Neutrophil (primary cell): ENCODE measurements around the gene CXCR3.

Experiments used
- H3K27ac ChIP-seq: fragments of 200-600 bp; sonication (generic); 2 replicates; pipeline ENCODE4 v1.5.1; 2016; ENCODE audit warnings: mild to moderate bottlenecking, moderate library complexity
- H3K27me3 ChIP-seq: fragments of 200-600 bp; sonication (generic); 2 replicates; pipeline ENCODE4 v1.6.0; 2016; ENCODE audit warnings: mild to moderate bottlenecking
- H3K36me3 ChIP-seq: fragments of 200-600 bp; sonication (generic); 2 replicates; pipeline ENCODE4 v1.5.1; 2017
- H3K4me1 ChIP-seq, 2 experiments: fragments of 200-600 bp in 1 of 2; sonication (generic) in 1 of 2; 1 replicate in 1 of 2; 2 replicates in 1 of 2; pipeline versions ENCODE4 v1.5.1 to v1.6.1; 2013 to 2016; ENCODE audit warnings: low read depth in 1 of 2, low read length in 1 of 2, mild to moderate bottlenecking in 1 of 2, moderate library complexity in 1 of 2; ENCODE audit not compliant: control insufficient read depth in 1 of 2, insufficient read depth in 1 of 2
- H3K4me3 ChIP-seq, 2 experiments: fragments of 200-600 bp in 1 of 2; sonication (generic) in 1 of 2; 1 replicate in 1 of 2; 2 replicates in 1 of 2; pipeline ENCODE4 v1.5.1; 2013 to 2016; ENCODE audit warnings: low read depth in 1 of 2, low read length in 1 of 2, mild to moderate bottlenecking in 1 of 2, moderate library complexity in 1 of 2
- H3K9me3 ChIP-seq: fragments of 200-600 bp; sonication (generic); 2 replicates; pipeline ENCODE4 v1.5.1; 2016
- TF ChIP-seq, protein P1 (sequence below): fragments of 200-600 bp; sonication (generic); IDR thresholded peaks from 2 replicates; pipeline ENCODE4 v1.5.1; 2016; ENCODE audit warnings: antibody characterized with exemption

Gene CXCR3

DNA sequence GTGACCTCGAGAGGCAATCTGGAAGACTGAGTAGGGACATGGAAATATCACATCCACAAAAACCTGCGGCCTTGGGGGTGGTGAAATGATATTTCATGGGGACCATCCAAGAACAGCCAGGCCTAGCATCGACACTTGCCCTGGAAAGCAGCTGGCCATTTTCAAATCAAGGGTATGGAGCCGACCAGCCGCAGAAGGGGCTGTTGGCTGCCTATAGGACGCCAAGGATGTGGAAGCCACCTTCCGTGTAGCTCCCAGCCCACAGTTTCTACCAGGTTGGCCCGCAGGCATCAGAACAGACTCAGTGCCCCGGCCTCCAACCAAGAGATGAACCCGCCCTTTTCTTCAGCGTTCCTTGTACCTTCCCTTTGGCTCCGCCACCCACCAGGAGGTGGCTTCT, 43.6 kb upstream of the CXCR3 start:
- Histone ChIP-seq H3K27ac (no peak overlapping the region), H3K27me3 (no peaks in the 10 kb centered on the region), H3K9me3 (no peaks in the 10 kb centered on the region), H3K4me1 (no peaks in the 10 kb centered on the region), H3K36me3 (no peaks in the 10 kb centered on the region), H3K4me3 (no peak overlapping the region)
- TF ChIP-seq, protein P1, sequence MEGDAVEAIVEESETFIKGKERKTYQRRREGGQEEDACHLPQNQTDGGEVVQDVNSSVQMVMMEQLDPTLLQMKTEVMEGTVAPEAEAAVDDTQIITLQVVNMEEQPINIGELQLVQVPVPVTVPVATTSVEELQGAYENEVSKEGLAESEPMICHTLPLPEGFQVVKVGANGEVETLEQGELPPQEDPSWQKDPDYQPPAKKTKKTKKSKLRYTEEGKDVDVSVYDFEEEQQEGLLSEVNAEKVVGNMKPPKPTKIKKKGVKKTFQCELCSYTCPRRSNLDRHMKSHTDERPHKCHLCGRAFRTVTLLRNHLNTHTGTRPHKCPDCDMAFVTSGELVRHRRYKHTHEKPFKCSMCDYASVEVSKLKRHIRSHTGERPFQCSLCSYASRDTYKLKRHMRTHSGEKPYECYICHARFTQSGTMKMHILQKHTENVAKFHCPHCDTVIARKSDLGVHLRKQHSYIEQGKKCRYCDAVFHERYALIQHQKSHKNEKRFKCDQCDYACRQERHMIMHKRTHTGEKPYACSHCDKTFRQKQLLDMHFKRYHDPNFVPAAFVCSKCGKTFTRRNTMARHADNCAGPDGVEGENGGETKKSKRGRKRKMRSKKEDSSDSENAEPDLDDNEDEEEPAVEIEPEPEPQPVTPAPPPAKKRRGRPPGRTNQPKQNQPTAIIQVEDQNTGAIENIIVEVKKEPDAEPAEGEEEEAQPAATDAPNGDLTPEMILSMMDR, result no peak

DNA sequence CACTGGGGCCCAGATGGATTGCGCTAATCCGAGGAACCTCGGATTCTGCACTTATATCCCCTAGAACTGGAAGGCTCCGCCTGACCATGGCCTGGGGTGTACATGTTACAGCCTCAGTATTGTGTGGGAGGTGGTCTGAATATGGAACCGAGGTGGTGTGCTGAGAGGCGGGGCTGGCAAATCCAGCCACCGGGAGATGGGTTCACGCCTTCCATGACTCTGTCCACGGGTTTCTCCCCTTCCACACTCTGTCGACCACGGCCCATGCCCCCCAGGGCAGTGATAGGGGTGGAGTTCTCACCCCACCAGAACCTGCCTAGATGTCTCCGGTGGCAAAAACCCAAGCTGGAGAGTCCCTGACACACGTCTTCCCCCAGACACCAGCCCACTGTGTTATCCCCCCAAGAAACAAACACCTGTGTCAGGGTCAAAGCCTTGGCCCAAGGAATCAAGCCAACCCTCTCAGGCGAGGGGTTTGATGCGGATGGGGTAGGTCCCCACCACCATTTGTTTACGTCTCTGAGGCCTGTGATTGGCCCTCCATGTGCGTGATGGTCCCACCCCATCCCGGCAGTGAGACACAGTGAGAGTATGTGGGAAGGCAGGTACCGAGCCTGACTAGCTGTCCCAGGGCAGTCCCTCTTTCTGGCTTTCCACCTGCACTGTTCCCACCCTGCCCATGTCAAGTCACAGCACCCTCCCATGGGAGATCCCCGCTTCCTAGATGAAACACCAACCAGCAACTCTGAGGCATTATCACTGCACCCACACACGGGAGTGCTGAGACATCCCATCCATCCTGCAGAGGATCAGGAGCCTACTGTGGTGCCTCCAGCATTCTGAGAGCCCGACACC, 42.5 kb upstream of the CXCR3 start:
- Histone ChIP-seq H3K27ac (no peak overlapping the region), H3K4me1 (no peaks in the 10 kb centered on the region), H3K27me3 (no peaks in the 10 kb centered on the region), H3K36me3 (no peaks in the 10 kb centered on the region), H3K4me3 (no peak overlapping the region), H3K9me3 (no peaks in the 10 kb centered on the region)
- TF ChIP-seq, protein P1, result no peak

DNA sequence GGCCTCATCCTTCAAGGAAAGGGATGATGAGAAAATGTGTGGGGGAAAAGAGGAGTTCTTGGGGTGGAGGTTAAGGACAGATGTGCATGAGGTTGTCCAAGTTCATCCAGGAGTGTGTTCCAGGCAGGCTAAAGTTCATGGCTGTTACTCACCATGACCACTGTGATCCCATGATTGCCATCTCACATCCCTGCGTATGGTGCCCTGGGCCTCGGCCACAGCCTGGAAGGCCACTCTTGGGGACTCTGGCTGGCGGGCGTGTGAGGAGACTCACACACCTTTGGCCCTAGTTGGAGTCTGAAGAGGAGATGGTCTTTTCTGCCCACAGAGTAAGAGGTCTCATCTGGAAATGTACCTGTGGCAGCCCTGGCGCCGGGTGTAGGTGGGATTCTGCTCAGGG, 41.6 kb upstream of the CXCR3 start:
- no peaks in the 10 kb centered on the region for H3K9me3 ChIP-seq
- TF ChIP-seq, protein P1, result no peak
- no peak overlapping the region for H3K27ac ChIP-seq
- no peaks in the 10 kb centered on the region for H3K36me3 ChIP-seq
- no peak overlapping the region for H3K4me3 ChIP-seq
- no peaks in the 10 kb centered on the region for H3K4me1 ChIP-seq
- no peaks in the 10 kb centered on the region for H3K27me3 ChIP-seq

DNA sequence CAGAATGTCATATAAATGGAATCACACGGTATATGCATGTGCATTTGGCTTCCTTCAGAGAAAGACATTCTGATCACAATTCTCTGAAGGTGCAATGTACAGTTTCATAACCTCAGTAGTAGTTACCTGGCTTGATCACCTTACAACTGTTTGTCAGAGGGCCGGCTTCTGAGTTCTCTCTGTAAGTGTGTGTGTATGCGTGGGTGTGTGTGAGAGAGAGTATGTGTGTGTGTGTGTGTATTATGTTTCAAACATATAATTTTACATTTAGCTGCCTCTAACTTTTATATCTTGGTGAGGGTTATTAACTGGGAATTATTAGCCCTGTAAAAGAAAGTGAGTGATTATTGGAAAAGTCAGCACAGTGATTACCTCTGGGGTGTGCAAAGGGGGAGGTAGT, 41.0 kb upstream of the CXCR3 start:
- Histone ChIP-seq H3K9me3 (no peaks in the 10 kb centered on the region), H3K4me1 (no peaks in the 10 kb centered on the region), H3K27ac (no peak overlapping the region), H3K4me3 (no peak overlapping the region), H3K27me3 (no peaks in the 10 kb centered on the region), H3K36me3 (no peaks in the 10 kb centered on the region)
- TF ChIP-seq, protein P1, result no peak

DNA sequence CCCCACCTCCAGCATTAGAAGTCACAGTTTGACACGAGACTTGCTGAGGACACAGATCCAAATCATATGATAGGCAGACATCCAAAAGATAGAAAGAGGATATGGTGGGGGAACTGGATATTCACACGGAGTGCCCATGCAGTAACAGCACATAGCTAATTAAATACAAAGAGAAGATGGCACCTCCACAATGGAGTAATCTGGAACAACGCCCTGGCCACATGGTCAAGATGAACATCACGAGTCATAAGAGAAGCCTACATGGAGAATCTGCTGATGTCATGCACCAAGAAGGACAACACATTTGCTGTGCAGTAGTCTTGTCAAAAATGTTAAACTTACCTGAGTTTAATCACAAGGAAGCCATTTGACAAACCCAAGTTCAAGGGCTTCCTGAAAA, 39.0 kb upstream of the CXCR3 start:
- no peak overlapping the region for H3K27ac ChIP-seq
- no peak overlapping the region for H3K4me3 ChIP-seq
- TF ChIP-seq, protein P1, result no peak
- H3K27me3 ChIP-seq, result no peaks in the 10 kb centered on the region
- no peaks in the 10 kb centered on the region for H3K36me3 ChIP-seq
- no peaks in the 10 kb centered on the region for H3K9me3 ChIP-seq
- no peaks in the 10 kb centered on the region for H3K4me1 ChIP-seq
